ENCODE measurements around the gene TRAP1.
A peak's percentile ranks its signal among the peaks of the same experiment; 100 is the strongest.

The TRAP1 gene

DNA sequence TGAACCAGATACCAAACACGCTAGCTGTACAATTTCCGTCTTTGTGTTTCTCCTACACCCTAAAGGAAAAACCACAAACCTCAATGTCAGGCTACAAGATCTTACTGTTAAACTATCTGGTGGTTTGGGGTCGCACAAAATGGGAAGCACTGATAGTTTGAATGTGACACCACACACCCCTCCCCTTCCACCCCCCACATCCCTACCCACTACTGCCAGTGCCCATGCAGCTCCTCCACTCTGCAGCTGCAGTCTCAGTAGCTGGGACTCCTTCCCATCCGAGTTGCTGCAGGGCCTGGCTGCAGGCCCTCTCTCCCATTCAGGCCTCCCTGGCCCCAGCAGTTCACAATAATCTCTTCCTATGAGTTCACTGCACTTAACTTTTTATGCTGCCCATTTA, 18.4 kb downstream of the TRAP1 start:
- TF ChIP-seq, protein P1, sequence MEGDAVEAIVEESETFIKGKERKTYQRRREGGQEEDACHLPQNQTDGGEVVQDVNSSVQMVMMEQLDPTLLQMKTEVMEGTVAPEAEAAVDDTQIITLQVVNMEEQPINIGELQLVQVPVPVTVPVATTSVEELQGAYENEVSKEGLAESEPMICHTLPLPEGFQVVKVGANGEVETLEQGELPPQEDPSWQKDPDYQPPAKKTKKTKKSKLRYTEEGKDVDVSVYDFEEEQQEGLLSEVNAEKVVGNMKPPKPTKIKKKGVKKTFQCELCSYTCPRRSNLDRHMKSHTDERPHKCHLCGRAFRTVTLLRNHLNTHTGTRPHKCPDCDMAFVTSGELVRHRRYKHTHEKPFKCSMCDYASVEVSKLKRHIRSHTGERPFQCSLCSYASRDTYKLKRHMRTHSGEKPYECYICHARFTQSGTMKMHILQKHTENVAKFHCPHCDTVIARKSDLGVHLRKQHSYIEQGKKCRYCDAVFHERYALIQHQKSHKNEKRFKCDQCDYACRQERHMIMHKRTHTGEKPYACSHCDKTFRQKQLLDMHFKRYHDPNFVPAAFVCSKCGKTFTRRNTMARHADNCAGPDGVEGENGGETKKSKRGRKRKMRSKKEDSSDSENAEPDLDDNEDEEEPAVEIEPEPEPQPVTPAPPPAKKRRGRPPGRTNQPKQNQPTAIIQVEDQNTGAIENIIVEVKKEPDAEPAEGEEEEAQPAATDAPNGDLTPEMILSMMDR (conservative IDR thresholded peaks at IDR 0.05; ENCODE audit: low read length), result no peak
- DNase-seq (ENCODE audit: low read depth), result no peak

DNA sequence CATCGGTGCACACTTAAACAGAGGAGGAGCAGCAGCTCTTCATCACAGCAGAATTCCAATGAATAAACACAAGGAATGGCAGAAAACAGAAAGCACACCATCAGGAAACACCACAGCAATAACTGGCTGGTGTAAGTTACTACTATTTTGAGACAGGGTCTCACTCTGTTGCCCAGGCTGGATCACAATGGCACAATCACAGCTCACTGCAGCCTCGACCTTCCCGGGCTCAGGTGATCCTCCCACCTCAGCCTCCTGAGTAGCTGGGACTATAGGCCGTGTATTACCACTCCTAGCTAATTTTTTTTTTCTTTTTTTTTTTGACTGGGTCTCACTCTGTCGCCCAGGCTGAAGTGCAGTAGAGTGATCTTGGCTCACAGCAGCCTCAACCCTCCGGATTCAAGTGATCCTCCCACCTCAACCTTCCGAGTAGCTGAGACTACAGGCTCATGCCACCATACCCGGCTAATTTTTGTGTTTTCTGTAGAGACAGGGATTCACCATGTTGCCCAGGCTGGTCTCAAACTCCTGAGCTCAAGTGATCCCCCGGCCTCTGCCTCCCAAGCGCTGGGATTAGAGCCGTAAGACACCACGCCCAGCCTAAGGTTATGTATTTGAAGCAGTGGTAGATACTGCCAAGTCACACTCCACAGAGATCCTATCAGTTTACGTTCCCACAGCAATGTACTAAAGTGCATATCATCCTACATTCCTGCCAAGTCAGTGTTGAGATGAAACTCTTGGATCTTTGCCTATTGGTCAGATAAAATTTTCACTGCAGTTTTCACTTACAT, 20.7 kb downstream of the TRAP1 start:
- no peak overlapping the region for H3K4me3 ChIP-seq (ENCODE audit: low read length)
- TF ChIP-seq, protein P1 (conservative IDR thresholded peaks at IDR 0.05; ENCODE audit: low read length), result no peak
- peak; percentile 56 for DNase-seq (ENCODE audit: low read depth)

More for the DNA sequence above, 18.4 kb downstream of the TRAP1 start:
- no peak overlapping the region for H3K4me3 ChIP-seq (ENCODE audit: low read length)

DNA sequence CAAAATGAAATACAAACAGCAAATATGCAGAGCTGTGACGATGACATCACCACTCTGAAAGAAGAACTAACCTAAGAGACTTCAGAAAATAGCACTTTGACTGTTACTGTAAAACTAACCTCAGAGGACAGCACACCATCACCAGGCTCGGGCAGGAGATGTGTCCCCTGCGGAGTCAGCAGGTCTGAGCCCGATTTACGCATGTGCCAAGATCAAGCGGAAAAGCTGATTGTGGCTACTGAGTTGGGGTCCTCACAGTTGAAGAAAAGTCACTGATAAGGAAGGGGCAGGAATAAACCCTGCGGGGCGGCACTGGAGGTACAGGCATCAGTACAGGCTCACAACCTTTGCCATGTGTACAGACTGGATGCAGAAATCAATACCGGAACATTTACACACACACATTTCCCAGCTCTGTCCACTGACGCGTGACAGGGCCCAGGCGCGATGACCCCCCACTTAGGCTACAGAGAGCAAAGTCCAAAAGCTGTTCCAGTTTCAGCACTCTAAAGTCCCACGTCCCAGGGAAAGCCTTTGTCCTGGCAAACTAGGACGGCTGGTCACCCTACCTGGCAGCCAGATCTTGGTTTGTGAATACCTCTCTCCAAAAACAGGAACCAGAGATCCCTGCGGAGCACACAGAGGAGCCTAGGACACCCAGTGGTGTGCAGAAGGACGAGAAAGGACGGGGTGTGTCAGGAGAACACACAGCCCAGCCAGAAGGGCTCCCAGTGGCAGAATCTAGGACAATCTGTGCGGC, 21.5 kb downstream of the TRAP1 start:
- H3K4me3 ChIP-seq (ENCODE audit: low read length), result no peak overlapping the region
- TF ChIP-seq, protein P1 (conservative IDR thresholded peaks at IDR 0.05; ENCODE audit: low read length), result no peak
- no peak for DNase-seq (ENCODE audit: low read depth)

DNA sequence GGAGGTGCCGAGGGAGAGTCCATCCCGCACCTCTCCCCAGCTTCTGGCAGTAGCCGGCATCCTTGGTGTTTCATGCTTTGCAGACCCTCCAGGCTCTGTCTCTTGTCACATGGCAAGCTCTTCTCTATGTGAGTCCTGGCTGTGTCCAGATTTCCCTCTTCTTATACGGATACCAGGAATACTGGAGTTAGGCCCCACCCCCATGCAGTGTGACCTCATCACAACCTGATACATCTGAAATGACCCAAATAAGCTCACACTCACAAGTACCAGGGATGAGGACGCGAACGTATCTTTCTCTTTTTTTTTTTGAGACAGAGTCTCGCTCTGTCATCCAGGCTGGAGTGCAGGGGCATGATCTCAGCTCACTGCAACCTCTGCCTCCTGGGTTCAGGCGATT, 23.3 kb downstream of the TRAP1 start:
- H3K4me3 ChIP-seq (ENCODE audit: low read length), result no peak overlapping the region
- no peak for DNase-seq (ENCODE audit: low read depth)
- TF ChIP-seq, protein P1 (conservative IDR thresholded peaks at IDR 0.05; ENCODE audit: low read length), result no peak

DNA sequence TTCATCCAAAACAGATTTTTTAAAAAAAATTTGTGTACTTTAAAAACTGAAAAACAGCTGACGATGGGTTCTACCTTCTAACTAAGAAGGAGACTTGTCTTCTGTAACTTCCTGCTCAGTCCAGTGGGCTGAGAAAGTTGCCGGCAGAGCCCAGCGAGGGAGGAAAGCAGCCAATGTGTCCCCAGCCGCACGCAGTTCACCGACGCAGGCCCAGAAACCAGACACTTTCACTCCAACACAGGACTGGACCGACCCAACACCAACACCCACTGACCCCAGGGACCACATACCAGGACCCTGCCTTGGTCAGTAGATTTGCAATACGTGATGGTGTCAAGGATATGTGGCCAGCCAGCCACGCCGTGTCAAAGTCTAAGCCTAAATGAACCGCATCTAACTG, 25.6 kb downstream of the TRAP1 start:
- H3K4me3 ChIP-seq (ENCODE audit: low read length), result no peak overlapping the region
- TF ChIP-seq, protein P1 (conservative IDR thresholded peaks at IDR 0.05; ENCODE audit: low read length), result no peak
- peak; percentile 29 for DNase-seq (ENCODE audit: low read depth)

DNA sequence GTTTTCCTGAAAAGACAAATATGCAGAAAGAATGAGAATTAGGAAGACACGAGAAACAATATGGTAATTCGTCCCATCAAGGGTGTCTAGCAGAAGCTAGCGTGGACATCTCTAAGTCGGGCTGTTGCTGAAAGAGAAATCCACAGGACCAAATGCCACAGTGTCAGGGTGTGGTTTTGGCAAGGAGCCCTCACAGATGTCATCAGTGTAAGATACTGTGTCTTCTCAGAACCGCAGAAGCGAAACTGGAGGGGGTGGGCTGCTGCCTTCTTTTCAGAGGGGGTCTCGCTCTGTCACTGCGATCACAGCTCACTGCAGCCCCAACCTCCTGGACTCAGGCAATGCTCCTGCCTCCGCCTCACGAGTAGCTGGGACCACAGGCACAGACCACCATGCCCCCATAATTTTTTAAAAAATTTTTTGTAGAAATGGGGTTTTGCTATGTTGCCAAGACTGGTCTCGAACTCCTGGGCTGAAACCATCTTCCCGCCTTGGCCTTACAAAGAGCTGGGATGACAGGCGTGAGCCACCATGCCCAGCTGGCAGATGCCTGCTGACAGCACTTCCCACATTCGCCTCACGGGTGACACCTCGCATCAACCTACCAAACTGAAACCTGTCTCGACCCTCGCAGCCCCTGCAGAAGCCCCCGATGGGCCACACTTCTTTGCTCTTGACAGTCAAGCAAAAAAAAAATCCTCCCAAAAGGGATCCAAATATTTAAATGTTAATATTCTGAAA, 26.2 kb downstream of the TRAP1 start:
- TF ChIP-seq, protein P1 (conservative IDR thresholded peaks at IDR 0.05; ENCODE audit: low read length), result peak; percentile 36
- H3K4me3 ChIP-seq (ENCODE audit: low read length), result peak overlapping the region; percentile 56
- DNase-seq (ENCODE audit: low read depth), result peak; percentile 72

Data from AG10803 (cell line).